Peyer's patch (tissue), 4 donors: Measurements from ENCODE around the gene BTN2A1.

Experiments
- POLR2A ChIP-seq, 2 donors: fragments of 450-650 bp; IDR thresholded peaks; one replicate each; pipeline ENCODE4 v1.5.1; 2017; ENCODE audit warnings: antibody characterized with exemption in 2 of 2, mild to moderate bottlenecking in 2 of 2, moderate library complexity in 2 of 2
- TF ChIP-seq, protein P1 (sequence below), 6 experiments: fragments of 450-650 bp in 4 of 6; fragments of 200-600 bp in 2 of 6; sonication (generic) in 1 of 6; IDR thresholded peaks; one replicate each; pipeline ENCODE4 v1.5.1; 2017 to 2019; ENCODE audit warnings: antibody characterized with exemption in 6 of 6, mild to moderate bottlenecking in 3 of 6, moderate library complexity in 1 of 6

DNA sequence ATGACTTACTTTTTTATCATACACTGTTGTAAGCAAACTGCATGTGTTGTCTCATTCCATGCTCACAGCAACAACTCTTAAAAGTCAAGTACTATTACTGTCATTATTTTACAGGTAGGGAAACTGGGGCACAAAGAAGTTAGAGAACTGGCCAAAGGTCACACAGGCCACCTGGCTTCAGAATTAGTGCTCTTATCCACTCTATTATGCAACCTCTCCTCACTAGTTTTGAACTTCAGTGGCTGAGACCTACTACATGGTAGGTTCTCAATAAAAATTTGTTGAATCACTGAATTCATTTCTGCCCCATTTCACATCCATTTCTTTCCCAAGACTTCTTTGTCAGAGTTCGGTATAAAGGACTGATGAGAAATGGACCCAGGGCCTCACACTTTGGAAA is 19.8 kb upstream of the BTN2A1 start:
- TF ChIP-seq, protein P1, sequence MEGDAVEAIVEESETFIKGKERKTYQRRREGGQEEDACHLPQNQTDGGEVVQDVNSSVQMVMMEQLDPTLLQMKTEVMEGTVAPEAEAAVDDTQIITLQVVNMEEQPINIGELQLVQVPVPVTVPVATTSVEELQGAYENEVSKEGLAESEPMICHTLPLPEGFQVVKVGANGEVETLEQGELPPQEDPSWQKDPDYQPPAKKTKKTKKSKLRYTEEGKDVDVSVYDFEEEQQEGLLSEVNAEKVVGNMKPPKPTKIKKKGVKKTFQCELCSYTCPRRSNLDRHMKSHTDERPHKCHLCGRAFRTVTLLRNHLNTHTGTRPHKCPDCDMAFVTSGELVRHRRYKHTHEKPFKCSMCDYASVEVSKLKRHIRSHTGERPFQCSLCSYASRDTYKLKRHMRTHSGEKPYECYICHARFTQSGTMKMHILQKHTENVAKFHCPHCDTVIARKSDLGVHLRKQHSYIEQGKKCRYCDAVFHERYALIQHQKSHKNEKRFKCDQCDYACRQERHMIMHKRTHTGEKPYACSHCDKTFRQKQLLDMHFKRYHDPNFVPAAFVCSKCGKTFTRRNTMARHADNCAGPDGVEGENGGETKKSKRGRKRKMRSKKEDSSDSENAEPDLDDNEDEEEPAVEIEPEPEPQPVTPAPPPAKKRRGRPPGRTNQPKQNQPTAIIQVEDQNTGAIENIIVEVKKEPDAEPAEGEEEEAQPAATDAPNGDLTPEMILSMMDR (IDR thresholded peaks at IDR 0.05), result no peak
- TF ChIP-seq POLR2A (IDR thresholded peaks at IDR 0.05), result no peak
